ENCODE measurements around the gene LTBP3.

DNA sequence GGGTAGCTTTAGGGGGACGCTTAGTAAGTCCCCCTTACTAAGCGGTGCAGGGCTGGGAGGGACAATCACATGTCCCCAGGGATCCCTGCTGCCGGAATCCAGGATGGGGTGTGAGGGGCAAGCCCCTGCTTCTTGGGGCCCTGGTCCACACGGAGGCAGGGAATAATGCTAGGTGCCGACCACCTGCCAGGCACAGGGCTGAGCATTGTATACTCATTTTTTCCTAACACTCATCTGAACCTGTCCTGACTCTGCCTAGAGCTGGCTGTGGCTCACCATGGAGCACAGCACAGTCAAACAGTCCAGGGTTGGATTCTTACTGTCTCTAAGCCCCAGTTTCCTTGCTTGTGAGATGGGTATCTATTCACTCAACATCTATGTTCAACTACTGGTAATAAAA lies 1.4 kb upstream of the LTBP3 start:
- TF ChIP-seq SUZ12 (IDR thresholded peaks at IDR 0.05; ENCODE audit: extremely low read depth, insufficient read depth, insufficient read length), result no peak
- TF ChIP-seq YY1 (IDR thresholded peaks at IDR 0.05; ENCODE audit: insufficient read depth, insufficient read length), result no peak
- no peak for TF ChIP-seq ZNF274 (IDR thresholded peaks at IDR 0.05; ENCODE audit: low read depth, low read length)

Measured in NT2/D1 (cell line).